ENCODE measurements around the gene CATSPER4.

DNA sequence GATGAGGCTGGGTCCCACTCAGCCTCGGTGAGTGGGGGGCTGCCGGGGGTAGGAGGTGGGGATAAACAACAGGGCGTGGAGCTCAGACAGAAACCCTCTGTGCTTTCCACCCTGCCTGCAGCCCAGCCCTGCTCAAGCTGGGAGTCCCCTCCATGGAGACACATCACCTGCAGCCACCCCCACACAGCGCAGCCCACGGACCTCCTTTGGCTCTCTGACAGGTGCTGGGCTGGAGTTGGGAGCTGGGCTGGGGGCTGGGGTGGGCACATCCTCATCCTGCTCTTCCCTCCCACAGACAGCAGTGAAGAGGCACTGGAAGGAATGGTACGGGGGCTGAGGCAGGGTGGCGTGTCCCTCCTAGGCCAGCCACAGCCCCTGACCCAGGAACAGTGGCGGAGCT, 1.9 kb upstream of the CATSPER4 start:
- TF ChIP-seq POLR2A (IDR thresholded peaks at IDR 0.05), result no peak
- TF ChIP-seq, protein P1, sequence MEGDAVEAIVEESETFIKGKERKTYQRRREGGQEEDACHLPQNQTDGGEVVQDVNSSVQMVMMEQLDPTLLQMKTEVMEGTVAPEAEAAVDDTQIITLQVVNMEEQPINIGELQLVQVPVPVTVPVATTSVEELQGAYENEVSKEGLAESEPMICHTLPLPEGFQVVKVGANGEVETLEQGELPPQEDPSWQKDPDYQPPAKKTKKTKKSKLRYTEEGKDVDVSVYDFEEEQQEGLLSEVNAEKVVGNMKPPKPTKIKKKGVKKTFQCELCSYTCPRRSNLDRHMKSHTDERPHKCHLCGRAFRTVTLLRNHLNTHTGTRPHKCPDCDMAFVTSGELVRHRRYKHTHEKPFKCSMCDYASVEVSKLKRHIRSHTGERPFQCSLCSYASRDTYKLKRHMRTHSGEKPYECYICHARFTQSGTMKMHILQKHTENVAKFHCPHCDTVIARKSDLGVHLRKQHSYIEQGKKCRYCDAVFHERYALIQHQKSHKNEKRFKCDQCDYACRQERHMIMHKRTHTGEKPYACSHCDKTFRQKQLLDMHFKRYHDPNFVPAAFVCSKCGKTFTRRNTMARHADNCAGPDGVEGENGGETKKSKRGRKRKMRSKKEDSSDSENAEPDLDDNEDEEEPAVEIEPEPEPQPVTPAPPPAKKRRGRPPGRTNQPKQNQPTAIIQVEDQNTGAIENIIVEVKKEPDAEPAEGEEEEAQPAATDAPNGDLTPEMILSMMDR (IDR thresholded peaks at IDR 0.05), result no peak
